Caco-2 (cell line): ENCODE results near the gene KHSRP. TPM values are rescaled to one million over a fixed set of nuclear protein-coding genes. Genes with fewer than 3 reads are reported as not detected.

ENCODE experiments used
- BruUV-seq: library from RNA; stranded (reverse); fragments of 400-500 nt; replicated peaks from 2 replicates; lab custom pipeline; 2021; lab: Mats Ljungman, UMichigan
- CTCF ChIA-PET: fragments of 300-600 bp; sonication (Branson Sonifier 250); formaldehyde crosslinking; loops from one replicate; lab custom pipeline; 2022; ENCODE audit warnings: antibody characterized with exemption; lab: Charles Lee
- POLR2A ChIA-PET: fragments of 300-600 bp; sonication (Branson Sonifier 250); formaldehyde crosslinking; loops from one replicate; lab custom pipeline; 2022; ENCODE audit warnings: antibody characterized with exemption; lab: Charles Lee
- DNase-seq, 2 experiments: peaks; one replicate each; pipeline versions ENCODE4 v3.0.0 to v3.0.0-alpha.2; 2020 to 2022
- H3K27me3 ChIP-seq: replicated peaks from 2 replicates; pipeline ENCODE4 v1.6.0; 2011; ENCODE audit warnings: low read length; ENCODE audit not compliant: control insufficient read depth, insufficient read depth
- H3K36me3 ChIP-seq: 2 replicates; pipeline ENCODE4 v1.5.1; 2011; ENCODE audit warnings: low read length; ENCODE audit not compliant: control insufficient read depth, insufficient read depth
- H3K4me1 ChIP-seq: fragments of 250-450 bp; sonication (Bioruptor Pico); 2 replicates; pipeline ENCODE4 v1.5.1; 2020; ENCODE audit warnings: mild to moderate bottlenecking
- H3K4me3 ChIP-seq: 2 replicates; pipeline ENCODE4 v1.5.1; 2011; ENCODE audit warnings: low read depth, mild to moderate bottlenecking, control low read depth, low read length
- H3K9me3 ChIP-seq: fragments of 250-450 bp; sonication (Bioruptor Pico); 2 replicates; pipeline ENCODE4 v1.5.1; 2020; ENCODE audit warnings: mild to moderate bottlenecking, moderate library complexity
- H3K27ac Mint-ChIP-seq: one replicate; pipeline ENCODE4 v1.8.0; 2022; ENCODE audit warnings: mixed read lengths; ENCODE audit not compliant: unreplicated experiment
- H3K27me3 Mint-ChIP-seq: one replicate; pipeline ENCODE4 v1.8.0; 2022; ENCODE audit warnings: mixed read lengths; ENCODE audit not compliant: insufficient read depth, unreplicated experiment
- H3K36me3 Mint-ChIP-seq: one replicate; pipeline ENCODE4 v1.8.0; 2022; ENCODE audit warnings: mild to moderate bottlenecking, mixed read lengths; ENCODE audit not compliant: insufficient read depth, unreplicated experiment
- H3K4me1 Mint-ChIP-seq: one replicate; pipeline ENCODE4 v1.8.0; 2022; ENCODE audit warnings: low read depth, mixed read lengths; ENCODE audit not compliant: unreplicated experiment
- H3K4me3 Mint-ChIP-seq: one replicate; pipeline ENCODE4 v1.8.0; 2022; ENCODE audit warnings: mild to moderate bottlenecking, moderate library complexity, mixed read lengths; ENCODE audit not compliant: unreplicated experiment
- H3K9me3 Mint-ChIP-seq: one replicate; pipeline ENCODE4 v1.8.0; 2022; ENCODE audit warnings: mixed read lengths; ENCODE audit not compliant: unreplicated experiment
- CTCF ChIP-seq, 2 experiments: fragments of 200-600 bp in 1 of 2; IDR thresholded peaks; 1 replicate in 1 of 2; 2 replicates in 1 of 2; pipeline versions ENCODE4 v1.5.1 to v1.8.0; 2011 to 2022; ENCODE audit warnings: antibody characterized with exemption in 1 of 2, control low read depth in 1 of 2, inconsistent platforms in 1 of 2, low read depth in 1 of 2, low read length in 1 of 2, mild to moderate bottlenecking in 1 of 2, moderate library complexity in 1 of 2; ENCODE audit not compliant: insufficient read depth in 1 of 2, severe bottlenecking in 1 of 2, unreplicated experiment in 1 of 2
- intact Hi-C: fragments of 100-400 bp; cut with micrococcal nuclease; formaldehyde crosslinking; loops from one replicate; pipeline ENCODE4 v1.10.0; 2022; ENCODE audit not compliant: unreplicated experiment
- total RNA-seq: library from RNA; stranded (reverse); gene quantifications from 2 replicates; pipeline ENCODE4 v1.2.3, GENCODE V29; 2022

KHSRP gene
- total RNA-seq, 1 experiment from 2014 or later = 610 TPM

- peak; percentile 99 to 100 for DNase-seq
- Mint-ChIP-seq H3K36me3 (peaks cover 49% of the 10 kb centered on the region), H3K27ac (peak overlapping the region; percentile 95), H3K4me1 (peaks cover 6% of the 10 kb centered on the region), H3K4me3 (peak overlapping the region; percentile 77), H3K27me3 (no peaks in the 10 kb centered on the region), H3K9me3 (no peaks in the 10 kb centered on the region)
- POLR2A ChIA-PET = interaction anchor here (0.5 to 2.0 kb wide), 7 partner anchors 11 to 64 kb away, joined by 3 to 27 read pairs (median 9); partner anchors contain the start of genes ALKBH7, CLPP and SLC25A23
- intact Hi-C loops = loop anchor here (1.0 to 10.0 kb wide), 4 partner anchors 40 to 448 kb away; partner anchors contain the start of genes ALKBH7, CRB3, MLLT1 and RANBP3
- Histone ChIP-seq H3K9me3 (no peaks in the 10 kb centered on the region), H3K27me3 (no peaks in the 10 kb centered on the region), H3K4me1 (peaks cover 20% of the 10 kb centered on the region), H3K4me3 (peak overlapping the region; percentile 23), H3K36me3 (peaks cover 2% of the 10 kb centered on the region)
- TF ChIP-seq CTCF (IDR thresholded peaks at IDR 0.05; ENCODE audit: insufficient read depth in 1 of 2, low read depth in 1 of 2, low read length in 1 of 2, severe bottlenecking in 1 of 2, unreplicated experiment in 1 of 2) = no peak
- no TSS peak for BruUV-seq
- CTCF ChIA-PET = interaction anchor here (0.5 to 2.0 kb wide), 12 partner anchors 12 to 1476 kb away, joined by 3 to 6 read pairs (median 3); partner anchors contain the start of genes ALKBH7 and SLC25A23
These were observed 524 bp upstream of the KHSRP start for GRCh38 chr19:6424939-6425731.

GRCh38 chr19:6423499-6424194 lies 964 bp downstream of the KHSRP start:
- CTCF ChIA-PET = no interaction called here
- BruUV-seq = TSS peak; percentile 35
- Mint-ChIP-seq H3K36me3 (peaks cover 58% of the 10 kb centered on the region), H3K27me3 (no peaks in the 10 kb centered on the region), H3K27ac (peak overlapping the region; percentile 50), H3K4me1 (peaks cover 6% of the 10 kb centered on the region), H3K4me3 (peak overlapping the region; percentile 96), H3K9me3 (no peaks in the 10 kb centered on the region)
- peak overlapping the region; percentile 92 for H3K4me3 ChIP-seq
- peaks cover 20% of the 10 kb centered on the region for H3K4me1 ChIP-seq
- intact Hi-C loops = loop anchor here (2.0 to 10.0 kb wide), 2 partner anchors 41 to 149 kb away; partner anchors contain the start of genes CRB3 and MLLT1
- H3K9me3 ChIP-seq = no peaks in the 10 kb centered on the region
- POLR2A ChIA-PET = no interaction called here
- H3K27me3 ChIP-seq = no peaks in the 10 kb centered on the region
- peak in 1 of 2 experiments; percentile 64 for DNase-seq
- peaks cover 2% of the 10 kb centered on the region for H3K36me3 ChIP-seq
- no peak for TF ChIP-seq CTCF (IDR thresholded peaks at IDR 0.05; ENCODE audit: insufficient read depth in 1 of 2, low read depth in 1 of 2, low read length in 1 of 2, severe bottlenecking in 1 of 2, unreplicated experiment in 1 of 2)
